ENCODE results near the gene C10orf90.
"Not testable (repeated sequence)": the region's sequence is repeated elsewhere in the genome, so short reads cannot be mapped to it uniquely, and the experiment has no call there.

The C10orf90 gene

GRCh38 chr10:126387931-126388911 is 282.3 kb downstream of the C10orf90 start, which contains the start of gene ADAM12:
Gene ADAM12, minus strand, starts transcription at chr10:126388477. Its CDS starts 332 bp downstream, at chr10:126388145.
- TF ChIP-seq CTCF (IDR thresholded peaks at IDR 0.05; ENCODE audit: borderline replicate concordance, control extremely low read depth, extremely low read depth, insufficient read depth, missing control alignments): no peak
- in situ Hi-C loops (cut with MboI; ENCODE audit: low sequenced_read_pairs, unreplicated experiment): no loop called here
- DNase-seq (ENCODE audit: low spot score): peak; percentile 15

GRCh38 chr10:126387041-126387921 is 283.2 kb downstream of the C10orf90 start:
- no peak for TF ChIP-seq CTCF (IDR thresholded peaks at IDR 0.05; ENCODE audit: borderline replicate concordance, control extremely low read depth, extremely low read depth, insufficient read depth, missing control alignments)
- peak; percentile 27 for DNase-seq (ENCODE audit: low spot score)
- in situ Hi-C loops (cut with MboI; ENCODE audit: low sequenced_read_pairs, unreplicated experiment): no loop called here

- no peak for DNase-seq (ENCODE audit: low spot score)
- no peak for TF ChIP-seq CTCF (IDR thresholded peaks at IDR 0.05; ENCODE audit: borderline replicate concordance, control extremely low read depth, extremely low read depth, insufficient read depth, missing control alignments)
- in situ Hi-C loops (cut with MboI; ENCODE audit: low sequenced_read_pairs, unreplicated experiment): no loop called here
Observed at GRCh38 chr10:126384269-126384873, 286.1 kb downstream of the C10orf90 start.

- in situ Hi-C loops (cut with MboI; ENCODE audit: low sequenced_read_pairs, unreplicated experiment): no loop called here
- no peak for TF ChIP-seq CTCF (IDR thresholded peaks at IDR 0.05; ENCODE audit: borderline replicate concordance, control extremely low read depth, extremely low read depth, insufficient read depth, missing control alignments)
- DNase-seq (ENCODE audit: low spot score): no peak
Observed at GRCh38 chr10:126380352-126381076, 290.0 kb downstream of the C10orf90 start.

GRCh38 chr10:126379166-126379565 is 291.3 kb downstream of the C10orf90 start:
- in situ Hi-C loops (cut with MboI; ENCODE audit: low sequenced_read_pairs, unreplicated experiment); DNase-seq (ENCODE audit: low spot score): not testable (repeated sequence)

GRCh38 chr10:126376956-126377355 is 293.5 kb downstream of the C10orf90 start:
- no peak for TF ChIP-seq CTCF (IDR thresholded peaks at IDR 0.05; ENCODE audit: borderline replicate concordance, control extremely low read depth, extremely low read depth, insufficient read depth, missing control alignments)
- DNase-seq (ENCODE audit: low spot score): no peak
- in situ Hi-C loops (cut with MboI; ENCODE audit: low sequenced_read_pairs, unreplicated experiment): no loop called here
